ENCODE measurements around the gene ZBTB16.

DNA sequence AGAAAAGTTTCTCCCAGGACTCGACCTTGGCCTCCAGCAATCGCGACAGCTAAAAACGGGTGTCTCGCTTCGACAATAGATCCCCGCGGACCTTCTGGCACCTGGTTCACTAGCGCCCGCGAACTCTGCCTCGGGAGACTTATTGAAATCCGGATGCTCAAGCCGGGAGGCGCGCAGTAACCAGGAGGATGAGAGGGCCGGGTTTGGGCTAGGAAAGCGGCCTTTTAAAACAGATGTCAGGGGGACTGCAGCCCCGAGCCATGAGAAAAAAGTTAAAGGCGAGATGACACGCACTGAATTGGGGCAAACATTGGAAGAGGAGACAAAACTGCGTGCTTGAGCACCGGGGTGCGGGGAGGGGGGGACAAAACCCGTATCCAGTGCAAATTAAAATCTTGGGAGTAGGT is 637 bp upstream of the ZBTB16 start:
- no peak for TF ChIP-seq CTCF (IDR thresholded peaks at IDR 0.05; ENCODE audit: insufficient read depth, low read length)
- no peak for TF ChIP-seq POLR2AphosphoS5 (IDR thresholded peaks at IDR 0.05; ENCODE audit: low read depth)

All from HL-60 (cell line).